Natural killer cell (primary cell): Measurements from ENCODE around the gene SCN5A. TPM values are rescaled to one million over a fixed set of nuclear protein-coding genes. Genes with fewer than 3 reads are reported as not detected.

ENCODE experiments used
- ATAC-seq, 3 donors: fragments of 150-1000 bp in 2 of 3; fragments of 200-7000 bp in 1 of 3; cut with Tn5 transposase; 1 replicate in 1 of 3; 2 replicates in 2 of 3; pipeline ENCODE4 v1.10.0; 2021; ENCODE audit warnings: mild to moderate bottlenecking in 2 of 3, moderate library complexity in 2 of 3
- DNase-seq, 2 donors: peaks; one replicate each; pipeline versions ENCODE4 v3.0.0 to v3.0.0-alpha.2; 2013 to 2021; ENCODE audit warnings: mixed read lengths in 1 of 2
- H3K27ac ChIP-seq: one replicate; pipeline ENCODE4 v1.5.1; 2013; ENCODE audit warnings: mild to moderate bottlenecking, low read length
- H3K27me3 ChIP-seq: one replicate; pipeline ENCODE4 v1.6.1; 2013; ENCODE audit warnings: low read length; ENCODE audit not compliant: control insufficient read depth, insufficient read depth
- H3K36me3 ChIP-seq: one replicate; pipeline ENCODE4 v1.6.1; 2013; ENCODE audit warnings: low read length; ENCODE audit not compliant: control insufficient read depth, insufficient read depth
- H3K4me1 ChIP-seq: one replicate; pipeline ENCODE4 v1.6.1; 2013; ENCODE audit warnings: low read length; ENCODE audit not compliant: control insufficient read depth, insufficient read depth
- H3K4me3 ChIP-seq: one replicate; pipeline ENCODE4 v1.5.1; 2013; ENCODE audit warnings: low read length
- H3K9me3 ChIP-seq: one replicate; pipeline ENCODE4 v1.6.1; 2013; ENCODE audit warnings: low read length; ENCODE audit not compliant: control insufficient read depth, insufficient read depth
- H3K27ac Mint-ChIP-seq, 2 donors: one replicate each; pipeline ENCODE4 v1.8.0; 2022; ENCODE audit warnings: mild to moderate bottlenecking in 2 of 2, mixed read lengths in 2 of 2, moderate library complexity in 1 of 2
- H3K27me3 Mint-ChIP-seq, 2 donors: one replicate each; pipeline ENCODE4 v1.8.0; 2022; ENCODE audit warnings: low read depth in 2 of 2, mixed read lengths in 2 of 2
- H3K36me3 Mint-ChIP-seq: one replicate; pipeline ENCODE4 v1.8.0; 2022; ENCODE audit warnings: mixed read lengths
- H3K4me1 Mint-ChIP-seq, 2 donors: one replicate each; pipeline ENCODE4 v1.8.0; 2022; ENCODE audit warnings: mixed read lengths in 2 of 2
- H3K4me3 Mint-ChIP-seq: one replicate; pipeline ENCODE4 v1.8.0; 2022; ENCODE audit warnings: mild to moderate bottlenecking, moderate library complexity, mixed read lengths
- H3K9me3 Mint-ChIP-seq, 2 donors: one replicate each; pipeline ENCODE4 v1.8.0; 2022; ENCODE audit warnings: mixed read lengths in 2 of 2
- CTCF ChIP-seq: fragments of 200-600 bp; IDR thresholded peaks from one replicate; pipeline ENCODE4 v1.8.0; 2022; ENCODE audit warnings: antibody characterized with exemption
- WGBS: methylation state at CpG from one replicate; pipeline ENCODE4 v1.1.7; 2013; ENCODE audit warnings: missing lambda C conversion rate; ENCODE audit not compliant: insufficient coverage; 5-methylcytosine and 5-hydroxymethylcytosine counted together
- intact Hi-C: fragments of 100-400 bp; cut with micrococcal nuclease; formaldehyde crosslinking; loops from one replicate; pipeline ENCODE4 v1.14.2; 2022
- total RNA-seq, 4 donors: library from RNA; stranded (reverse); fragments of 120-200 nt in 1 of 4; gene quantifications; one replicate each; pipeline versions ENCODE4 v1.2.3 to v1.2.4, GENCODE V29; 2013 to 2022

The SCN5A gene
- total RNA-seq, 3 donors from 2014 or later (not counting 1 experiment from before 2014, with no cell fraction given) = 0.50 TPM; not detected in 2

- Mint-ChIP-seq H3K4me3 (no peak overlapping the region), H3K36me3 (no peaks in the 10 kb centered on the region), H3K4me1 (no peaks in the 10 kb centered on the region), H3K27ac (no peak overlapping the region), H3K27me3 (no peaks in the 10 kb centered on the region), H3K9me3 (peaks cover 0 to 2% of the 10 kb centered on the region in 2 donors)
- DNase-seq (no peak), ATAC-seq (no peak)
- Histone ChIP-seq H3K36me3 (no peaks in the 10 kb centered on the region), H3K4me1 (no peaks in the 10 kb centered on the region), H3K27ac (no peak overlapping the region), H3K4me3 (no peak overlapping the region), H3K9me3 (no peaks in the 10 kb centered on the region), H3K27me3 (no peaks in the 10 kb centered on the region)
- intact Hi-C loops = no loop called here
- no peak for TF ChIP-seq CTCF
- 83% methylated on average over 2 of the region's 4 CpGs for WGBS
Measured at GRCh38 chr3:38578081-38578475, 71.4 kb downstream of the SCN5A start.

GRCh38 chr3:38577371-38578080 is 72.0 kb downstream of the SCN5A start:
- H3K27ac Mint-ChIP-seq = no peak overlapping the region
- intact Hi-C loops = no loop called here
- peaks cover 0 to 2% of the 10 kb centered on the region in 2 donors for H3K9me3 Mint-ChIP-seq
- H3K4me1 ChIP-seq = no peaks in the 10 kb centered on the region
- no peak for ATAC-seq
- no peak overlapping the region for H3K4me3 ChIP-seq
- no peaks in the 10 kb centered on the region for H3K9me3 ChIP-seq
- no peaks in the 10 kb centered on the region for H3K36me3 ChIP-seq
- no peaks in the 10 kb centered on the region for H3K36me3 Mint-ChIP-seq
- H3K27ac ChIP-seq = no peak overlapping the region
- no peaks in the 10 kb centered on the region for H3K27me3 Mint-ChIP-seq
- H3K27me3 ChIP-seq = no peaks in the 10 kb centered on the region
- WGBS = 77% methylated on average over 8 of the region's 8 CpGs
- DNase-seq = peak in 1 of 2 donors; percentile 2
- no peak for TF ChIP-seq CTCF
- no peak overlapping the region for H3K4me3 Mint-ChIP-seq
- H3K4me1 Mint-ChIP-seq = no peaks in the 10 kb centered on the region

GRCh38 chr3:38576526-38577370 is 72.7 kb downstream of the SCN5A start:
- Histone ChIP-seq H3K4me3 (no peak overlapping the region), H3K36me3 (no peaks in the 10 kb centered on the region), H3K9me3 (no peaks in the 10 kb centered on the region), H3K27me3 (no peaks in the 10 kb centered on the region), H3K27ac (no peak overlapping the region), H3K4me1 (no peaks in the 10 kb centered on the region)
- intact Hi-C loops = no loop called here
- H3K9me3 Mint-ChIP-seq = peaks cover 0 to 2% of the 10 kb centered on the region in 2 donors
- H3K36me3 Mint-ChIP-seq = no peaks in the 10 kb centered on the region
- 77% methylated on average over 16 of the region's 16 CpGs for WGBS
- no peaks in the 10 kb centered on the region for H3K27me3 Mint-ChIP-seq
- H3K4me1 Mint-ChIP-seq = no peaks in the 10 kb centered on the region
- H3K4me3 Mint-ChIP-seq = no peak overlapping the region
- DNase-seq (peak in 1 of 2 donors; percentile 10), ATAC-seq (no peak)
- TF ChIP-seq CTCF = no peak
- no peak overlapping the region for H3K27ac Mint-ChIP-seq
